NCI-H2196 treated with DMSO at 0.1 percent for 48 hours (cell line): ENCODE measurements around the gene TMA16.
"Not testable (repeated sequence)": the region's sequence is repeated elsewhere in the genome, so short reads cannot be mapped to it uniquely, and the experiment has no call there.

Experiments used
- DNase-seq: peaks from one replicate; lab custom pipeline; 2025; ENCODE audit not compliant: unreplicated experiment; lab: John Stamatoyannopoulos, UW

Gene TMA16

GRCh38 chr4:163494360-163495241 lies at the start of gene TMA16:
Gene TMA16 (plus strand): TSS chr4:163494690. CDS start chr4:163494802, 112 bp downstream.
- DNase-seq = peak; percentile 51

GRCh38 chr4:163447023-163447422 lies 47.5 kb upstream of the TMA16 start:
- DNase-seq = not testable (repeated sequence)

- no peak for DNase-seq
These were observed 47.0 kb upstream of the TMA16 start for GRCh38 chr4:163447481-163447880.

GRCh38 chr4:163448540-163449203 lies 45.8 kb upstream of the TMA16 start:
- no peak for DNase-seq

- no peak for DNase-seq
These were observed 31.9 kb upstream of the TMA16 start for GRCh38 chr4:163462556-163462955.

GRCh38 chr4:163467082-163467770 lies 27.3 kb upstream of the TMA16 start:
- DNase-seq = no peak

- DNase-seq = no peak
These were observed 24.1 kb upstream of the TMA16 start for GRCh38 chr4:163470391-163470790.

- no peak for DNase-seq
These were observed 21.4 kb upstream of the TMA16 start for GRCh38 chr4:163473130-163473529.

- no peak for DNase-seq
These were observed 20.9 kb upstream of the TMA16 start, which contains the start of gene TKTL2 for GRCh38 chr4:163473576-163473975. Gene TKTL2 (minus strand): TSS chr4:163473754. CDS start chr4:163473734, 20 bp downstream.

GRCh38 chr4:163474027-163474426 lies 20.5 kb upstream of the TMA16 start:
- no peak for DNase-seq

GRCh38 chr4:163476761-163477438 lies 17.6 kb upstream of the TMA16 start:
- DNase-seq = no peak

- DNase-seq = no peak
These were observed 12.3 kb upstream of the TMA16 start for GRCh38 chr4:163482190-163482589.

- DNase-seq = no peak
These were observed 9.6 kb upstream of the TMA16 start for GRCh38 chr4:163484906-163485305.

- DNase-seq = no peak
These were observed 8.9 kb upstream of the TMA16 start for GRCh38 chr4:163485589-163485988.

- DNase-seq = no peak
These were observed 8.2 kb upstream of the TMA16 start for GRCh38 chr4:163486321-163486720.

- DNase-seq = no peak
These were observed 4.6 kb upstream of the TMA16 start for GRCh38 chr4:163489929-163490328.

GRCh38 chr4:163492951-163493504 lies 1.5 kb upstream of the TMA16 start:
- no peak for DNase-seq

- DNase-seq = no peak
These were observed 689 bp upstream of the TMA16 start for GRCh38 chr4:163493643-163494359.

GRCh38 chr4:163495900-163496299 lies 1.4 kb downstream of the TMA16 start:
- DNase-seq = no peak

GRCh38 chr4:163500586-163500985 lies 6.1 kb downstream of the TMA16 start:
- no peak for DNase-seq
